ENCODE data around the gene IFNL1.

DNA sequence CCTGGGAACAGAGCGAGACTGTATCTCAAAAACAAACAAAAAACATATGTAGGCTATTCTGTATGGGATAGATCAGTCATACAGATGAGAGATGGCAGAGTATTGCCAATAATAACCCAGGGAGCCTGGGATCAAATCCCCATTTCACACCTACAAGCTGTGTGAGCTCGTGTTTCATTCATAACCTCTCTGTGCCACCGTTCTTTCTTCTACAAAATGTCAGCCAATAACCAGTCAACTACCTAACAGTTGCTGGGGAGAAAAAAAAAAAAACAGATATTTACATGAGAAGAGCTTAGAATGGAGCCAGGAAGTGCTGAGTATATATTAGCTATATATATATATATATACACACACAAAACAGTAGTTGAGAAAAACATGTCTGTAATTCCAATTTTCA, 34.5 kb upstream of the IFNL1 start:
- no peak for TF ChIP-seq ZNF121 (CRISPR knock-in tag; IDR thresholded peaks at IDR 0.05)
- TF ChIP-seq RELA (CRISPR knock-in tag; IDR thresholded peaks at IDR 0.05; ENCODE audit: borderline replicate concordance), result no peak
- TF ChIP-seq NR2C2 (CRISPR knock-in tag; IDR thresholded peaks at IDR 0.05), result no peak
- TF ChIP-seq, protein P1, sequence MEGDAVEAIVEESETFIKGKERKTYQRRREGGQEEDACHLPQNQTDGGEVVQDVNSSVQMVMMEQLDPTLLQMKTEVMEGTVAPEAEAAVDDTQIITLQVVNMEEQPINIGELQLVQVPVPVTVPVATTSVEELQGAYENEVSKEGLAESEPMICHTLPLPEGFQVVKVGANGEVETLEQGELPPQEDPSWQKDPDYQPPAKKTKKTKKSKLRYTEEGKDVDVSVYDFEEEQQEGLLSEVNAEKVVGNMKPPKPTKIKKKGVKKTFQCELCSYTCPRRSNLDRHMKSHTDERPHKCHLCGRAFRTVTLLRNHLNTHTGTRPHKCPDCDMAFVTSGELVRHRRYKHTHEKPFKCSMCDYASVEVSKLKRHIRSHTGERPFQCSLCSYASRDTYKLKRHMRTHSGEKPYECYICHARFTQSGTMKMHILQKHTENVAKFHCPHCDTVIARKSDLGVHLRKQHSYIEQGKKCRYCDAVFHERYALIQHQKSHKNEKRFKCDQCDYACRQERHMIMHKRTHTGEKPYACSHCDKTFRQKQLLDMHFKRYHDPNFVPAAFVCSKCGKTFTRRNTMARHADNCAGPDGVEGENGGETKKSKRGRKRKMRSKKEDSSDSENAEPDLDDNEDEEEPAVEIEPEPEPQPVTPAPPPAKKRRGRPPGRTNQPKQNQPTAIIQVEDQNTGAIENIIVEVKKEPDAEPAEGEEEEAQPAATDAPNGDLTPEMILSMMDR (IDR thresholded peaks at IDR 0.05), result no peak
- TF ChIP-seq, protein P2, sequence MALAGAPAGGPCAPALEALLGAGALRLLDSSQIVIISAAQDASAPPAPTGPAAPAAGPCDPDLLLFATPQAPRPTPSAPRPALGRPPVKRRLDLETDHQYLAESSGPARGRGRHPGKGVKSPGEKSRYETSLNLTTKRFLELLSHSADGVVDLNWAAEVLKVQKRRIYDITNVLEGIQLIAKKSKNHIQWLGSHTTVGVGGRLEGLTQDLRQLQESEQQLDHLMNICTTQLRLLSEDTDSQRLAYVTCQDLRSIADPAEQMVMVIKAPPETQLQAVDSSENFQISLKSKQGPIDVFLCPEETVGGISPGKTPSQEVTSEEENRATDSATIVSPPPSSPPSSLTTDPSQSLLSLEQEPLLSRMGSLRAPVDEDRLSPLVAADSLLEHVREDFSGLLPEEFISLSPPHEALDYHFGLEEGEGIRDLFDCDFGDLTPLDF (CRISPR knock-in tag; IDR thresholded peaks at IDR 0.05), result no peak
- TF ChIP-seq, protein P3, sequence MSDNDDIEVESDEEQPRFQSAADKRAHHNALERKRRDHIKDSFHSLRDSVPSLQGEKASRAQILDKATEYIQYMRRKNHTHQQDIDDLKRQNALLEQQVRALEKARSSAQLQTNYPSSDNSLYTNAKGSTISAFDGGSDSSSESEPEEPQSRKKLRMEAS (CRISPR knock-in tag; IDR thresholded peaks at IDR 0.05), result no peak
- TF ChIP-seq, protein P4, sequence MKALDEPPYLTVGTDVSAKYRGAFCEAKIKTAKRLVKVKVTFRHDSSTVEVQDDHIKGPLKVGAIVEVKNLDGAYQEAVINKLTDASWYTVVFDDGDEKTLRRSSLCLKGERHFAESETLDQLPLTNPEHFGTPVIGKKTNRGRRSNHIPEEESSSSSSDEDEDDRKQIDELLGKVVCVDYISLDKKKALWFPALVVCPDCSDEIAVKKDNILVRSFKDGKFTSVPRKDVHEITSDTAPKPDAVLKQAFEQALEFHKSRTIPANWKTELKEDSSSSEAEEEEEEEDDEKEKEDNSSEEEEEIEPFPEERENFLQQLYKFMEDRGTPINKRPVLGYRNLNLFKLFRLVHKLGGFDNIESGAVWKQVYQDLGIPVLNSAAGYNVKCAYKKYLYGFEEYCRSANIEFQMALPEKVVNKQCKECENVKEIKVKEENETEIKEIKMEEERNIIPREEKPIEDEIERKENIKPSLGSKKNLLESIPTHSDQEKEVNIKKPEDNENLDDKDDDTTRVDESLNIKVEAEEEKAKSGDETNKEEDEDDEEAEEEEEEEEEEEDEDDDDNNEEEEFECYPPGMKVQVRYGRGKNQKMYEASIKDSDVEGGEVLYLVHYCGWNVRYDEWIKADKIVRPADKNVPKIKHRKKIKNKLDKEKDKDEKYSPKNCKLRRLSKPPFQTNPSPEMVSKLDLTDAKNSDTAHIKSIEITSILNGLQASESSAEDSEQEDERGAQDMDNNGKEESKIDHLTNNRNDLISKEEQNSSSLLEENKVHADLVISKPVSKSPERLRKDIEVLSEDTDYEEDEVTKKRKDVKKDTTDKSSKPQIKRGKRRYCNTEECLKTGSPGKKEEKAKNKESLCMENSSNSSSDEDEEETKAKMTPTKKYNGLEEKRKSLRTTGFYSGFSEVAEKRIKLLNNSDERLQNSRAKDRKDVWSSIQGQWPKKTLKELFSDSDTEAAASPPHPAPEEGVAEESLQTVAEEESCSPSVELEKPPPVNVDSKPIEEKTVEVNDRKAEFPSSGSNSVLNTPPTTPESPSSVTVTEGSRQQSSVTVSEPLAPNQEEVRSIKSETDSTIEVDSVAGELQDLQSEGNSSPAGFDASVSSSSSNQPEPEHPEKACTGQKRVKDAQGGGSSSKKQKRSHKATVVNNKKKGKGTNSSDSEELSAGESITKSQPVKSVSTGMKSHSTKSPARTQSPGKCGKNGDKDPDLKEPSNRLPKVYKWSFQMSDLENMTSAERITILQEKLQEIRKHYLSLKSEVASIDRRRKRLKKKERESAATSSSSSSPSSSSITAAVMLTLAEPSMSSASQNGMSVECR (CRISPR knock-in tag; IDR thresholded peaks at IDR 0.05; ENCODE audit: borderline replicate concordance), result no peak
- TF ChIP-seq, protein P5, sequence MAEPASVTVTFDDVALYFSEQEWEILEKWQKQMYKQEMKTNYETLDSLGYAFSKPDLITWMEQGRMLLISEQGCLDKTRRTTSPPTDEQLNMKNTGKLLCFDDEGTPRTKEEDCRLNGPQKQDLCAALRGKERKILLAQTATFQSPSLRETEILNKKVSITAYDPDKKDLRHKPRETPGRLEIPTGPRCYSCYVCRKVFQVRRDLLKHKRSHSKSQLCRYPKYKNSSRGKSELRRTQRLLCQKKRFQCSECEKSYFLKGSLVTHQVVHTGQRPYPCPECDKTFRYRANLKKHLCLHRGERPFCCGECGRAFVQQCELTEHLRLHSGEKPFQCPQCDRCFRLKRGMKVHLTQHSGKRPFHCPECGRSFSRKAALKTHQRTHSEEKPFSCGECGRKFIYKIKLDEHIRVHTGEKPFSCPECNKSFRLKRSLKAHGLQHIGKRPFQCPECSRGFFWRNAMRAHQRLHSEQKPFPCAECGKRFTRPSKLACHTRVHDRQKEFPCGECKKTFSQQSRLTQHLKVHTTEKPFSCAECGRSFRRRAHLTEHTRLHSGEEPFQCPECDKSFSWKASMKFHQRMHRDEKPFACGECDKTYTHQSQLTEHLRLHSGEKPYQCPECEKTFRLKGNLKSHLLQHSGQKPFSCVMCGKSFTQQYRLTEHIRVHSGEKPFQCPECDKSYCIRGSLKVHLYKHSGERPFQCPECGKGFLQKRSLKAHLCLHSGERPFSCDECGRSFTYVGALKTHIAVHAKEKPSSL (CRISPR knock-in tag; conservative IDR thresholded peaks at IDR 0.05), result no peak
- TF ChIP-seq, protein P6, sequence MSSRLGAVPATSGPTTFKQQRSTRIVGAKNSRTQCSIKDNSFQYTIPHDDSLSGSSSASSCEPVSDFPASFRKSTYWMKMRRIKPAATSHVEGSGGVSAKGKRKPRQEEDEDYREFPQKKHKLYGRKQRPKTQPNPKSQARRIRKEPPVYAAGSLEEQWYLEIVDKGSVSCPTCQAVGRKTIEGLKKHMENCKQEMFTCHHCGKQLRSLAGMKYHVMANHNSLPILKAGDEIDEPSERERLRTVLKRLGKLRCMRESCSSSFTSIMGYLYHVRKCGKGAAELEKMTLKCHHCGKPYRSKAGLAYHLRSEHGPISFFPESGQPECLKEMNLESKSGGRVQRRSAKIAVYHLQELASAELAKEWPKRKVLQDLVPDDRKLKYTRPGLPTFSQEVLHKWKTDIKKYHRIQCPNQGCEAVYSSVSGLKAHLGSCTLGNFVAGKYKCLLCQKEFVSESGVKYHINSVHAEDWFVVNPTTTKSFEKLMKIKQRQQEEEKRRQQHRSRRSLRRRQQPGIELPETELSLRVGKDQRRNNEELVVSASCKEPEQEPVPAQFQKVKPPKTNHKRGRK (CRISPR knock-in tag; IDR thresholded peaks at IDR 0.05; ENCODE audit: borderline replicate concordance), result no peak
- no peak for TF ChIP-seq ZNF416 (CRISPR knock-in tag; IDR thresholded peaks at IDR 0.05)
- TF ChIP-seq SMAD3 (CRISPR knock-in tag; IDR thresholded peaks at IDR 0.05; ENCODE audit: borderline replicate concordance), result no peak

Measured in WTC11 (cell line).